NCI-H774 (cell line): Measurements from ENCODE around the gene SLC25A1.

Experiments used
- DNase-seq: peaks from one replicate; lab custom pipeline; 2025; lab: John Stamatoyannopoulos, UW

The SLC25A1 gene

GRCh38 chr22:19178657-19179496 is at the start of gene SLC25A1:
Gene SLC25A1 (minus strand): TSS chr22:19178736. CDS start chr22:19178673, 63 bp downstream.
- DNase-seq = peak; percentile 91

- no peak for DNase-seq
These were observed 49.6 kb upstream of the SLC25A1 start for GRCh38 chr22:19228179-19228578.

GRCh38 chr22:19226428-19226827 is 47.9 kb upstream of the SLC25A1 start:
- DNase-seq = no peak

- no peak for DNase-seq
These were observed 47.0 kb upstream of the SLC25A1 start for GRCh38 chr22:19225560-19225959.

GRCh38 chr22:19224985-19225384 is 46.4 kb upstream of the SLC25A1 start:
- no peak for DNase-seq

GRCh38 chr22:19224557-19224956 is 46.0 kb upstream of the SLC25A1 start:
- DNase-seq = no peak

- no peak for DNase-seq
These were observed 45.1 kb upstream of the SLC25A1 start for GRCh38 chr22:19223617-19224016.

GRCh38 chr22:19223110-19223509 is 44.6 kb upstream of the SLC25A1 start:
- DNase-seq = no peak

GRCh38 chr22:19222242-19223005 is 43.9 kb upstream of the SLC25A1 start:
- no peak for DNase-seq

- DNase-seq = no peak
These were observed 42.3 kb upstream of the SLC25A1 start for GRCh38 chr22:19220867-19221266.

- no peak for DNase-seq
These were observed 40.2 kb upstream of the SLC25A1 start for GRCh38 chr22:19218541-19219233.

GRCh38 chr22:19216579-19216978 is 38.0 kb upstream of the SLC25A1 start:
- DNase-seq = no peak

GRCh38 chr22:19215360-19215759 is 36.8 kb upstream of the SLC25A1 start:
- no peak for DNase-seq

GRCh38 chr22:19214078-19214473 is 35.5 kb upstream of the SLC25A1 start:
- DNase-seq = no peak

- DNase-seq = no peak
These were observed 35.0 kb upstream of the SLC25A1 start for GRCh38 chr22:19213442-19214077.

- DNase-seq = no peak
These were observed 34.5 kb upstream of the SLC25A1 start for GRCh38 chr22:19213001-19213400.

- DNase-seq = no peak
These were observed 33.9 kb upstream of the SLC25A1 start for GRCh38 chr22:19212302-19212870.

- DNase-seq = no peak
These were observed 31.7 kb upstream of the SLC25A1 start for GRCh38 chr22:19210188-19210587.

GRCh38 chr22:19208287-19208847 is 29.8 kb upstream of the SLC25A1 start:
- DNase-seq = no peak

- no peak for DNase-seq
These were observed 29.3 kb upstream of the SLC25A1 start for GRCh38 chr22:19207884-19208283.

GRCh38 chr22:19207401-19207808 is 28.9 kb upstream of the SLC25A1 start:
- DNase-seq = peak; percentile 1
